Uterus (tissue), 4 donors: ENCODE data around the gene SNRK. TPM values are rescaled to one million over a fixed set of nuclear protein-coding genes. Genes with fewer than 3 reads are reported as not detected.

Experiments
- DNase-seq, 2 donors: peaks; one replicate each; pipeline ENCODE4 v3.0.0-alpha.2; 2019 to 2020
- H3K27ac ChIP-seq, 2 donors: fragments of 200-600 bp; sonication (generic); 1 replicate in 1 of 2; 2 replicates in 1 of 2; pipeline ENCODE4 v1.5.1; 2016 to 2018
- H3K27me3 ChIP-seq, 2 donors: fragments of 200-600 bp; sonication (generic); one replicate each; pipeline ENCODE4 v1.5.1; 2018 to 2019; ENCODE audit warnings: control low read depth in 1 of 2
- H3K36me3 ChIP-seq, 2 donors: fragments of 200-600 bp; sonication (generic); one replicate each; pipeline ENCODE4 v1.5.1; 2019; ENCODE audit warnings: control low read depth in 1 of 2
- H3K4me1 ChIP-seq, 2 donors: fragments of 200-600 bp; sonication (generic); one replicate each; pipeline ENCODE4 v1.5.1; 2018 to 2019; ENCODE audit warnings: control low read depth in 1 of 2
- H3K4me3 ChIP-seq, 2 donors: fragments of 200-600 bp; sonication (generic); 1 replicate in 1 of 2; 2 replicates in 1 of 2; pipeline ENCODE4 v1.5.1; 2018 to 2019; ENCODE audit warnings: mild to moderate bottlenecking in 1 of 2
- H3K9me3 ChIP-seq, 2 donors: fragments of 200-600 bp; sonication (generic); one replicate each; pipeline ENCODE4 v1.5.1; 2019; ENCODE audit warnings: control low read depth in 1 of 2
- CTCF ChIP-seq, 4 experiments: fragments of 200-600 bp in 2 of 4; fragments of 450-650 bp in 2 of 4; sonication (generic) in 2 of 4; IDR thresholded peaks; one replicate each; pipeline ENCODE4 v1.5.1; 2016 to 2019; ENCODE audit warnings: antibody characterized with exemption in 4 of 4, mild to moderate bottlenecking in 2 of 4, moderate library complexity in 1 of 4
- POLR2A ChIP-seq, 2 donors: fragments of 450-650 bp; IDR thresholded peaks; one replicate each; pipeline ENCODE4 v1.6.1; 2016; ENCODE audit warnings: antibody characterized with exemption in 2 of 2, mild to moderate bottlenecking in 1 of 2, moderate library complexity in 1 of 2
- intact Hi-C: fragments of 100-400 bp; cut with DNase I; formaldehyde crosslinking; loops from one replicate; pipeline ENCODE4 v1.15.1; 2023; ENCODE audit warnings: low total_unique reads
- total RNA-seq, 4 donors: library from RNA; depleted of rRNA in 3 of 4; stranded (reverse); fragments of >200 nt in 3 of 4; gene quantifications; one replicate each; pipeline versions ENCODE4 v1.1.0 to v1.2.4, GENCODE V29; 2014 to 2023
- donor health status: DM: yes; HTN: yes; CAD: no.

Gene SNRK
- total RNA-seq, 4 donors from 2014 or later: 57.1 to 109 (median 98.3) TPM

DNA sequence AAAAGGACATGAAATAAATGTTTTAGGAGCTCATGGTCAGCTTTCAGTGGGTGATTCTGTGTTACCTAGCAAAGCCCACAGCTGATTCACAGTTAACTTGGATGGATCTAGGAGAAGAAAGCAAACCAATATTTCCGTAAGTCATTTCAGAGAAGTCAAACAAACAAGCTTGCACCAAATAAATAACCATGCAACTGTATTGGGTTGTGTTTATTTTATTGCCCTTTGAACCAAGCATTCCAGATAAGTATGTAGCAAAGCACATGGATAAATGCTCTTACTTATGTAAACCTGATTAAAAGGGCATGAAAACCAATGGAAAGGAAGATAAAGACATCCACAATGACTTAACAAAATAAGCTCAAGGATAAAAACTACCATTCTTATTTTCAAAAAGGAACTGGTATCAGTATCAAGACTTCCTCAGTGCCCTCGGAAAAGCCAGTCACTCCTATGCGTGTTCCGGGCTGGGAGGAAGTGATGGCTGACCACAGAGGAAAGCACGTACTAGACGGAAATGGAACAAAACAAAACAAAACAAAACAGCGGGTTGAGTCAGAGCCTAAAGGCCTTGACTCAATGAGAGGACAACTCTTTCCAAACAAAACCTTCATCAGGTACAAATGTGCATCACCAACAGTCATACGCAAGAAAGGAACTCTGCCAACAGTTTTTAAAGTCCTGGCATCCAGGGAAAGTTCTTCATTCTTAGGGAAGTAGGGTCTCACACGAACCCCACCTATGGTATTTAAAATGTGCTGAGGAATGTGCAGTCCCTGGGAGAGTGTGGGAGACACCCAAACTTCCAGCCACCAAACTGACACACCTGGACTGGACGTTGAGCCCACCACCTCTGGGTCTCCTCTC, 103.3 kb downstream of the SNRK start:
- no peaks in the 10 kb centered on the region for H3K36me3 ChIP-seq
- H3K9me3 ChIP-seq: no peaks in the 10 kb centered on the region
- H3K27ac ChIP-seq: peak overlapping the region; percentile 46 to 58
- H3K4me1 ChIP-seq: no peaks in the 10 kb centered on the region
- H3K27me3 ChIP-seq: no peaks in the 10 kb centered on the region
- DNase-seq: peak in 1 of 2 donors; percentile 55
- intact Hi-C loops: no loop called here
- no peak for TF ChIP-seq POLR2A (IDR thresholded peaks at IDR 0.05)
- no peak for TF ChIP-seq CTCF (IDR thresholded peaks at IDR 0.05)
- H3K4me3 ChIP-seq: no peak overlapping the region

DNA sequence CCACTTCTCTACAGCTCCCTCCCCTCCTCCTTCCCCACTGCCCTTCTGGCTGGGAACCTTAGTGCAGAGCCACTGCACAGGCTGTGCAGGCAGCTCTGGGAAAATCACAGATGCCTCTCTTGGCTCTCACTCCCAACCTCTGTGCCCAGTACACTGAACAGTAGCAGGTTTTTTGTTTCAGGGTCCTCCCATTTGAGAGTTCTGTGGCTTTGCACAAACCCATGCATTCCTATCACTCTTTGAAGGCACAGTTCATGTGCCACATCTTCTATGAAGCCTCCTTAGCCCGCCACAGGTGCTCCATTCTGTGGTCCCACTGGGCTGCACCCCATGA, 103.9 kb downstream of the SNRK start:
- H3K27me3 ChIP-seq: no peaks in the 10 kb centered on the region
- no peak for DNase-seq
- H3K4me3 ChIP-seq: no peak overlapping the region
- H3K4me1 ChIP-seq: no peaks in the 10 kb centered on the region
- no peak for TF ChIP-seq POLR2A (IDR thresholded peaks at IDR 0.05)
- no peak for TF ChIP-seq CTCF (IDR thresholded peaks at IDR 0.05)
- H3K27ac ChIP-seq: peak overlapping the region; percentile 46 to 58
- H3K36me3 ChIP-seq: no peaks in the 10 kb centered on the region
- intact Hi-C loops: no loop called here
- H3K9me3 ChIP-seq: no peaks in the 10 kb centered on the region

DNA sequence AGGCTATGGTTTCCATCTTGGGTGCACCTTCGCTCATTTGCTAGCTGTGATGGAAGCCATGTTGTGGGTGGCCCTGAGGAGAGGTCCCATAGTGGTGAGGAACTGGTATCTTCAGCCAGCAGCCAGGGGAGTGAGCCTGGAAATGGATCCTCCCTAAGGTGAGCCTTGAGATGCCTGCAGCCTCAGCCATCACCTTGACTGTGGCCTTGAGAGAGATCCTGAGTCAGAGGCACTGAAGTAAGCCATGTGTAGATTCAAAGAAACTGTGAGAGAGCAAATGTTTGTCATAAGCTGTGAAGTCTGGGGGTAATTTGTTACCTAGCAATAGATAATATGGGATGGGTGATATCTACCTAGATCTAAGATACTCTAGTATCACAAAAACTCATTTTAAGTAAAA, 105.3 kb downstream of the SNRK start:
- Histone ChIP-seq H3K27me3 (no peaks in the 10 kb centered on the region), H3K27ac (peak overlapping the region in 1 of 2 donors; percentile 35), H3K4me1 (no peaks in the 10 kb centered on the region), H3K4me3 (no peak overlapping the region), H3K9me3 (no peaks in the 10 kb centered on the region), H3K36me3 (no peaks in the 10 kb centered on the region)
- intact Hi-C loops: no loop called here
- TF ChIP-seq POLR2A (IDR thresholded peaks at IDR 0.05) (no peak), CTCF (IDR thresholded peaks at IDR 0.05) (no peak)
- DNase-seq: no peak

GRCh38 chr3:43394041-43394554, 107.8 kb downstream of the SNRK start:
- DNase-seq: peak; percentile 48 to 78
- Histone ChIP-seq H3K36me3 (no peaks in the 10 kb centered on the region), H3K4me1 (no peaks in the 10 kb centered on the region), H3K27ac (peak overlapping the region in 1 of 2 donors; percentile 42), H3K9me3 (no peaks in the 10 kb centered on the region), H3K4me3 (no peak overlapping the region), H3K27me3 (no peaks in the 10 kb centered on the region)
- TF ChIP-seq CTCF (IDR thresholded peaks at IDR 0.05): no peak
- TF ChIP-seq POLR2A (IDR thresholded peaks at IDR 0.05): no peak
- intact Hi-C loops: no loop called here

DNA sequence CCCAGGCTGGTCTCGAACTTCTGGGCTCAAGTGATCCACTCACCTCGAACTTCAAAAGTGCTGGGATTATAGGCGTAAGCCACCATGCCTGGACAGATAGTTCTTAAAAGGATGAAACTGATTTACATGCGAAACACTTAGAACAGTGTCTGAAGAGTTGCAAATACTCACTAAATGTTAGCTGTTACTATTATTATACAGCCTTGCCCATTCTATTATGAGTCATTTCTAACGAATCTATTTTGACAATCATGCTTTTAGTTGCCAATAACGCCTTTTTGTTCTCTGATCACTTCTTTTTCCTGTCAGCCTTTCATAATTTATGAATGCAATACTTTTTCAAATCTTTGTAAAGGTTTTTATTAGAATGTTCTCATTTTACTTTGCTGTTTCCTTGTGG, 112.7 kb downstream of the SNRK start:
- intact Hi-C loops: no loop called here
- TF ChIP-seq POLR2A (IDR thresholded peaks at IDR 0.05) (no peak), CTCF (IDR thresholded peaks at IDR 0.05) (no peak)
- H3K27me3 ChIP-seq: no peaks in the 10 kb centered on the region
- H3K4me1 ChIP-seq: no peaks in the 10 kb centered on the region
- H3K27ac ChIP-seq: no peak overlapping the region
- no peak for DNase-seq
- H3K4me3 ChIP-seq: no peak overlapping the region
- no peaks in the 10 kb centered on the region for H3K36me3 ChIP-seq
- no peaks in the 10 kb centered on the region for H3K9me3 ChIP-seq
